CD14-positive monocyte (primary cell): ENCODE results near the gene RNF223. TPM values are rescaled to one million over a fixed set of nuclear protein-coding genes. Genes with fewer than 3 reads are reported as not detected.

Experiments used
- DNase-seq, 3 donors: peaks; one replicate each; pipeline ENCODE4 v3.0.0-alpha.2; 2011 to 2022
- H2AFZ ChIP-seq: 2 replicates; pipeline ENCODE4 v1.6.0; 2012; ENCODE audit warnings: mild to moderate bottlenecking, low read depth, low read length, inconsistent platforms; ENCODE audit not compliant: insufficient read depth, poor library complexity, severe bottlenecking
- H3K27ac ChIP-seq, 2 donors: 1 replicate in 1 of 2; 2 replicates in 1 of 2; pipeline ENCODE4 v1.5.1; 2012 to 2013; ENCODE audit warnings: low read length in 2 of 2, control low read depth in 1 of 2, inconsistent platforms in 1 of 2, low read depth in 1 of 2, mild to moderate bottlenecking in 1 of 2
- H3K27me3 ChIP-seq, 2 donors: one replicate each; pipeline versions ENCODE4 v1.6.0 to v1.6.1; 2011 to 2013; ENCODE audit warnings: low read length in 2 of 2; ENCODE audit not compliant: control insufficient read depth in 2 of 2, insufficient read depth in 2 of 2
- H3K36me3 ChIP-seq, 2 donors: replicated peaks in 1 of 2; 1 replicate in 1 of 2; 2 replicates in 1 of 2; pipeline versions ENCODE4 v1.5.1 to v1.6.1; 2012 to 2013; ENCODE audit warnings: low read length in 2 of 2, control low read depth in 1 of 2, inconsistent platforms in 1 of 2, mild to moderate bottlenecking in 1 of 2; ENCODE audit not compliant: insufficient read depth in 2 of 2, control insufficient read depth in 1 of 2
- H3K4me1 ChIP-seq, 2 donors: 1 replicate in 1 of 2; 2 replicates in 1 of 2; pipeline versions ENCODE4 v1.5.1 to v1.6.1; 2012 to 2013; ENCODE audit warnings: low read length in 2 of 2, control low read depth in 1 of 2, inconsistent platforms in 1 of 2, mild to moderate bottlenecking in 1 of 2, moderate library complexity in 1 of 2; ENCODE audit not compliant: insufficient read depth in 2 of 2, control insufficient read depth in 1 of 2
- H3K4me2 ChIP-seq: replicated peaks from 2 replicates; pipeline ENCODE3; 2012; ENCODE audit warnings: low read length, moderate library complexity, mild to moderate bottlenecking; ENCODE audit not compliant: poor library complexity, severe bottlenecking; ENCODE audit errors: extremely low read depth
- H3K4me3 ChIP-seq, 3 experiments: fragments of 200-600 bp in 1 of 3; sonication (generic) in 1 of 3; replicated peaks in 1 of 3; 1 replicate in 2 of 3; 2 replicates in 1 of 3; pipeline ENCODE4 v1.5.1; 2011 to 2013; ENCODE audit warnings: low read length in 3 of 3, mild to moderate bottlenecking in 3 of 3, control low read depth in 2 of 3, low read depth in 2 of 3, inconsistent platforms in 1 of 3, moderate library complexity in 1 of 3
- H3K79me2 ChIP-seq: 2 replicates; pipeline ENCODE4 v1.6.0; 2012; ENCODE audit warnings: mild to moderate bottlenecking, control low read depth, inconsistent platforms, low read length, moderate library complexity; ENCODE audit not compliant: insufficient read depth
- H3K9ac ChIP-seq: 2 replicates; pipeline ENCODE4 v1.6.0; 2017; ENCODE audit warnings: low read length, mild to moderate bottlenecking; ENCODE audit not compliant: insufficient read depth, poor library complexity, severe bottlenecking
- H3K9me3 ChIP-seq, 2 donors: replicated peaks in 1 of 2; 1 replicate in 1 of 2; 2 replicates in 1 of 2; pipeline versions ENCODE4 v1.5.1 to v1.6.1; 2012 to 2013; ENCODE audit warnings: low read length in 2 of 2, control low read depth in 1 of 2; ENCODE audit not compliant: control insufficient read depth in 1 of 2, insufficient read depth in 1 of 2
- H4K20me1 ChIP-seq: 2 replicates; pipeline ENCODE4 v1.6.0; 2012; ENCODE audit warnings: mild to moderate bottlenecking, low read length, control low read depth, moderate library complexity; ENCODE audit not compliant: insufficient read depth
- H3K27ac Mint-ChIP-seq, 7 donors: one replicate each; pipeline ENCODE4 v1.8.0; 2020; ENCODE audit warnings: mild to moderate bottlenecking in 7 of 7, mixed read lengths in 7 of 7, moderate library complexity in 6 of 7, inconsistent platforms in 2 of 7
- H3K27me3 Mint-ChIP-seq, 3 donors: one replicate each; pipeline ENCODE4 v1.8.0; 2021 to 2022; ENCODE audit warnings: low read depth in 3 of 3, mild to moderate bottlenecking in 3 of 3, mixed read lengths in 3 of 3, moderate library complexity in 3 of 3, inconsistent platforms in 1 of 3
- H3K36me3 Mint-ChIP-seq, 2 donors: one replicate each; pipeline ENCODE4 v1.8.0; 2020; ENCODE audit warnings: mixed read lengths in 2 of 2, inconsistent platforms in 1 of 2, mild to moderate bottlenecking in 1 of 2
- H3K4me1 Mint-ChIP-seq: one replicate; pipeline ENCODE4 v1.8.0; 2020; ENCODE audit warnings: mild to moderate bottlenecking, mixed read lengths
- H3K4me3 Mint-ChIP-seq, 2 donors: one replicate each; pipeline ENCODE4 v1.8.0; 2020; ENCODE audit warnings: mild to moderate bottlenecking in 2 of 2, mixed read lengths in 2 of 2, moderate library complexity in 1 of 2
- H3K9me3 Mint-ChIP-seq, 7 donors: one replicate each; pipeline ENCODE4 v1.8.0; 2020 to 2022; ENCODE audit warnings: mixed read lengths in 7 of 7, mild to moderate bottlenecking in 6 of 7, moderate library complexity in 6 of 7, inconsistent platforms in 2 of 7
- CTCF ChIP-seq: fragments of 200-600 bp; IDR thresholded peaks from one replicate; pipeline ENCODE4 v1.8.0; 2022; ENCODE audit warnings: antibody characterized with exemption, mild to moderate bottlenecking
- WGBS: methylation state at CpG from one replicate; pipeline ENCODE4 v1.1.5; 2013; ENCODE audit warnings: missing lambda C conversion rate; ENCODE audit not compliant: insufficient coverage; 5-methylcytosine and 5-hydroxymethylcytosine counted together
- intact Hi-C, 2 donors: fragments of 100-400 bp; cut with micrococcal nuclease; formaldehyde crosslinking; loops; one replicate each; pipeline versions ENCODE4 v1.15.0 to v1.15.1; 2023
- polyA plus RNA-seq, 3 donors: library from polyadenylated mRNA; depleted of rRNA in 1 of 3; unstranded in 2 of 3; stranded (reverse) in 1 of 3; fragments of 300-500 nt in 2 of 3; fragments of >200 nt in 1 of 3; fragmentation: Illumina TruSeq in 2 of 3; gene quantifications; 1 replicate in 2 of 3; 2 replicates in 1 of 3; pipeline ENCODE4 v1.2.3, GENCODE V29; 2012 to 2021

Gene RNF223
- polyA plus RNA-seq, 3 donors, result not detected

GRCh38 chr1:1060281-1061000 is 13.7 kb downstream of the RNF223 start:
- Mint-ChIP-seq H3K9me3 (peaks cover 0 to 10% (median 5%) of the 10 kb centered on the region in 7 donors), H3K27ac (peak overlapping the region in 4 of 7 donors; percentile 37 to 68 (median 63)), H3K27me3 (peaks cover 61 to 80% (median 69%) of the 10 kb centered on the region in 3 donors), H3K36me3 (peaks cover 0 to 4% of the 10 kb centered on the region in 2 donors), H3K4me1 (peaks cover 17% of the 10 kb centered on the region), H3K4me3 (peak overlapping the region; percentile 71 to 83)
- no peaks in the 10 kb centered on the region for H3K36me3 ChIP-seq
- H3K9me3 ChIP-seq, result peaks cover 0 to 3% of the 10 kb centered on the region in 2 donors
- 49% methylated on average over 28 of the region's 38 CpGs for WGBS
- H3K4me3 ChIP-seq, result no peak overlapping the region
- no peaks in the 10 kb centered on the region for H4K20me1 ChIP-seq
- no peak for DNase-seq
- H3K4me2 ChIP-seq, result no peak overlapping the region
- no peak for TF ChIP-seq CTCF
- H3K9ac ChIP-seq, result no peak overlapping the region
- no peak overlapping the region for H2AFZ ChIP-seq
- intact Hi-C loops, result loop anchor here (5.0 to 10.0 kb wide), 2 partner anchors 76 to 78 kb away; partner anchors contain the start of gene PERM1 (in 2 of the 2)
- peaks cover 26 to 34% of the 10 kb centered on the region in 2 donors for H3K4me1 ChIP-seq
- H3K27ac ChIP-seq, result no peak overlapping the region
- peaks cover 6 to 61% of the 10 kb centered on the region in 2 donors for H3K27me3 ChIP-seq
- no peaks in the 10 kb centered on the region for H3K79me2 ChIP-seq

- Mint-ChIP-seq H3K27ac (peak overlapping the region in 4 of 7 donors; percentile 37 to 68 (median 63)), H3K4me3 (peak overlapping the region; percentile 71 to 83), H3K36me3 (peaks cover 0 to 4% of the 10 kb centered on the region in 2 donors), H3K9me3 (peaks cover 0 to 10% (median 5%) of the 10 kb centered on the region in 7 donors), H3K27me3 (peaks cover 59 to 79% (median 69%) of the 10 kb centered on the region in 3 donors), H3K4me1 (peaks cover 16% of the 10 kb centered on the region)
- Histone ChIP-seq H3K9ac (peak overlapping the region; percentile 56), H2AFZ (peak overlapping the region; percentile 75), H3K4me2 (peak overlapping the region; percentile 88), H3K79me2 (no peaks in the 10 kb centered on the region), H4K20me1 (no peaks in the 10 kb centered on the region), H3K4me3 (peak overlapping the region; percentile 21 to 74 (median 32)), H3K27ac (no peak overlapping the region), H3K9me3 (peaks cover 0 to 3% of the 10 kb centered on the region in 2 donors), H3K4me1 (peaks cover 26 to 34% of the 10 kb centered on the region in 2 donors), H3K36me3 (no peaks in the 10 kb centered on the region), H3K27me3 (peaks cover 6 to 61% of the 10 kb centered on the region in 2 donors)
- intact Hi-C loops, result loop anchor here (5.0 to 10.0 kb wide), 3 partner anchors 37 to 77 kb away; partner anchors contain the start of genes PERM1 (in 2 of the 2) and AGRN (in 1 of the 2)
- TF ChIP-seq CTCF, result peak; percentile 5
- 3% methylated on average over 66 of the region's 69 CpGs for WGBS
- DNase-seq, result peak; percentile 62 to 69 (median 69)
Observed at GRCh38 chr1:1059494-1060280, 14.4 kb downstream of the RNF223 start.
